ENCODE measurements around the gene CYP17A1.
"Not testable (repeated sequence)": the region's sequence is repeated elsewhere in the genome, so short reads cannot be mapped to it uniquely, and the experiment has no call there.

The CYP17A1 gene

GRCh38 chr10:102834143-102834542, 3.1 kb downstream of the CYP17A1 start:
- no peak for DNase-seq

GRCh38 chr10:102832987-102833386, 4.2 kb downstream of the CYP17A1 start:
- DNase-seq = no peak

- DNase-seq = no peak
Observed at GRCh38 chr10:102832248-102832647, 5.0 kb downstream of the CYP17A1 start.

GRCh38 chr10:102831322-102832071, 5.7 kb downstream of the CYP17A1 start:
- DNase-seq = no peak

- DNase-seq = no peak
Observed at GRCh38 chr10:102827597-102827975, 9.6 kb downstream of the CYP17A1 start.

DNA sequence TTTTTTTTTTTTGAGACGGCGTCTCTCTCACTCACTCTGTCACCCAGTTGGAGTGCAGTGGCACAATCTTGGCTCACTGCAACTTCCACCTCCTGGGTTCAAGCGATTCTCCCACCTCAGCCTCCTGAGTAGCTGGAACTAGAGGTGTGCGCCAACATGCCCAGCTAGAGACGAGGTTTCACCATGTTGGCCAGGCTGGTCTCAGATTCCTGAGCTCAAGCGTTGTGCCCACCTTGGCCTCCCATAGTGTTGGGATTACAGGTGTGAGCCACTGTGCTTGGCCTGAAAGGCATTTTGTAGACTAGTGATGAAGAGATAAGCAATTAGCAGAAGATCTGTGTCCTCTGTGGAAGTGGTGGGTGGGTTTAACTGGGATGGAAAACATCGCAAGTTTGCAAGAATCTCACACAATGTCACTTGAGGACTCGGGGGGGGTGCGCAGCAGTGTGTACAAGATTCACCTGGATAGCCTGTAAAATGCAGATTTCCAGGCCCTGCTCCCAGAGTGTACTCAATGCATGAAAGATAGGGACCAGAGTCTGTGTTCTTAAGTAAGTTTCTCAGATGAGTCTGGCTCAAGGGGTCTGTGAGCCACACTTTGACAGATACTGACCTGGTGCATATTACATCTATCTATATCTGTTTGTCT, 10.9 kb downstream of the CYP17A1 start:
- no peak for DNase-seq

DNA sequence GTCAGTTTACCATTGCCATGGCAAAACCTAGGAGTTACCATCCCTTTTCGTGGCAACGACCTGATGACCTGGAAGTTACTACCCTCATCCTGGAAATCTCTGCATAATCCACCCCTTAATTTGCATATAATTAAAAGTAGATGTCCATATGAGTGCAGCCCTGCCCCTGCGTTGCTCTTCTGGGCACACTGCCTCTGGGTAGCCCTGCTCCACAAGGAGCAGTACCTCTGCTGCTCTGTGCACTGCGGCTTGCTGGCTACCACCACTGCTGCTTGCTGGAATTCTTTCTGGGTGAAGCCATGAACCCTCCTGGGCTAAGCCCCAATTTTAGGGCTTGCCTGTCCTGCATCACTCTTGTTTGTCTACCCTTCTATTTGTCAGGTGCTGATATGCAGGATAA, 12.5 kb downstream of the CYP17A1 start:
- DNase-seq = no peak

- no peak for DNase-seq
Observed at GRCh38 chr10:102822222-102822621, 15.0 kb downstream of the CYP17A1 start.

DNA sequence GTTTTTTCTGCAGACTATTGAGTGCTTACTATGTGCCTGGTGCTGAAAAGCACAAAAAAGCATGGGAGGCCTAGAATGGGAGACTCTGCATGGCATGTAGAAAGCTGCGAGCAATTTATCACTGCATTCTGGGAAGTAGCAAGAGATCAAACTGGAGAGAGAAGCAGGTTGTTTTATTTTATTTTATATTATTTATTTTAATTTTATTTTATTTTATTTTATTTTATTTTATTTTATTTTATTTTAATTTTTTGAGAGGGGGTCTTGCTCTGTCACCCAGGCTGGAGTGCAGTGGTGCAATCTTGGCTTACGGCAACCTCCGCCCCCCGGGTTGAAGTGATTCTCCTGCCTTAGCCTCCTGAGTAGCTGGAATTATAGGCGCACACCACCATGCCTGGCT, 17.2 kb downstream of the CYP17A1 start:
- not testable (repeated sequence) for DNase-seq

GRCh38 chr10:102819054-102819453, 18.2 kb downstream of the CYP17A1 start:
- DNase-seq = no peak

GRCh38 chr10:102817175-102817574, 20.0 kb downstream of the CYP17A1 start:
- DNase-seq = no peak

GRCh38 chr10:102815790-102816549, 21.2 kb downstream of the CYP17A1 start:
- no peak for DNase-seq

DNA sequence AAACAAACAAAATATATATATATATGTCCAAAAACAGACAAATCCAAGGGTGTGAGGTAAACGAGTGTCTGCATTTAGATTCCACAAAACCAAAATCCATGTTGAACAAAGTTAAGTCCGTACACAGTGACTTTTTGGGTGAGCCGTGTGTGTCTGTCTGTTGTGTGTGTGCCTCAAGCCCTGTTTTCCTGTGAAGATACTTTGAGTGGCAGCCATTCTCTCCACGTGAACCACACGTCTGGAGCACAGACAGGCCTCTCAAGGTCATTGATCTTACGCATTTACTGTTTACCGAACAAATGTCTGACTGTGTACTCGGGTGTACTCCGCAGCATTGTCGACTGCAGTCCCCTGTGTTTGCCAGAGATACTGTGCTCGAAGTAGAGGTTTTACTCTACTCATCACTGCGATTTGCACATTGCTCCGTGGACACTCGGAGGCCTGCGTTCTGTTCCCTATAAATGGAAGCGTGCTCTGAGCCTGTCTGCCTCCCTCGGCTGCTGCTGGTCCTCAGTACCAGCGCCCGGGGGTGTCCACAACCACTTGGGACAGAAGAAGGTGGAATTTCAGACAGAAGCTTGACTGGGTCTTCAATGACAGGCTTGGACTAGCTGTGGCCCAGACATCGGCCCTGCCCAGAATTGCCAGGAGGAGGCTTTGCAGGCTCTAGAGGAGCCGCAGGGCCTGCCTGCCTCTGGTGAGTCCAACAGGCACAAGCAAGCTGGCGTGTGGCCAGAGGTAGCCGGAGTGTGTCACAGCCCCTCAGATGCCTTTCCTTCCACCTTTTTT, 22.1 kb downstream of the CYP17A1 start:
- no peak for DNase-seq

GRCh38 chr10:102814453-102814871, 22.8 kb downstream of the CYP17A1 start:
- DNase-seq = no peak

DNA sequence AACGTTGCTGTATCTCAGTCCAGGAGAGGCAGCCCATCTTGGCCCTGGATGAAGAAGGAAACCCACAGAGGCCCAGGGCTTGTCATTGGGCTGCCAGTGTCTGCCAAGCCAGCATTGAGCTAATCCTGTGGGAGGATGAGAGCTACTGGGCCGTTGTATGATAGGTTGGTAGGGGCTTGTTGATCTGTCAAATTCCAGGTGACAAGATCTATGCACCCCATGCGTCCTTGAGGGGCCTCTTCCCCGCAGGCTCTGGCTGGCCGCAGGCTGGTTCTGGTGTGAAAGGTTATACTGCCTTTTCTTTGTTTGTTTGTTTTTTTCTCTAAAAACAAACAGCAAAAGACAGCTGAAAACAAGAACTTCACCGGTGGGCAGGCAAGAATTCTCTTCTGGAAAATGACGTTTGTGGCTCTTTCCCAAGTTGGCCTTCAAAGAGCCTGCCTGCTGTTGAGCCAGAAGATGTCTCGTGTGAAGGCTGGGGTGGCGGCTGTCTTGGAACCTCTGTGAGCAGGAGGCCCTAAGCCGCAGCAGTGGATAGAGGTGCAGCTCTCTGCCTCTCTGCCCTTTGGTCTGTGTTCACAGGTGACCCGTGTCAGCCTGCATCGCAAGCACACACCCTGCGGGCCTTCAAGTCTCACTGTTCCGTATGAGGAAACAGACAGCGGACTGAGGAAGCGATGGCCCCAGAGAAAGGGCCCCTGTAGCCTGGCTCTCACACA, 23.3 kb downstream of the CYP17A1 start:
- DNase-seq = no peak

DNA sequence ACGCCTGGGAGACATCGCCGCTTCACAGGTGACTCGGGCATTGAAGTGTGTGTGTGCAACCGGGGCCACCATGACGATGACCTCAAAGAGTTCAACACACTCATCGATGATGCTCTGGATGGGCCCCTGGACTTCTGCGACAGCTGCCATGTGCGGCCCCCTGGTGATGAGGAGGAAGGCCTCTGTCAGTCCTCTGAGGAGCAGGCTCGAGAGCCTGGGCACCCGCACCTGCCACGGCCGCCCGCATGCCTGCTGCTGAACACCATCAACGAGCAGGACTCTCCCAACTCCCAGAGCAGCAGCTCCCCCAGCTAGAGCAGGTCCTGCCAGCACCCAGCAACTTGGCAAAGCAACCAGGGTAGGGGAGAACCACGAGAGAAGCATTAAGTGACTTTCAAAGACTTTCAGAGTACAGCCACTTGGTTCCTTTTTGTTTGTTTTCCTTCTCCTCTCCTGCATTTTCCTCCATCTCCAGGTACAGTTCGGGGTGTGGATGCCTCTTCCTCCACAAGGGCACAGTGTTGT, 24.1 kb downstream of the CYP17A1 start:
- DNase-seq = no peak

DNA sequence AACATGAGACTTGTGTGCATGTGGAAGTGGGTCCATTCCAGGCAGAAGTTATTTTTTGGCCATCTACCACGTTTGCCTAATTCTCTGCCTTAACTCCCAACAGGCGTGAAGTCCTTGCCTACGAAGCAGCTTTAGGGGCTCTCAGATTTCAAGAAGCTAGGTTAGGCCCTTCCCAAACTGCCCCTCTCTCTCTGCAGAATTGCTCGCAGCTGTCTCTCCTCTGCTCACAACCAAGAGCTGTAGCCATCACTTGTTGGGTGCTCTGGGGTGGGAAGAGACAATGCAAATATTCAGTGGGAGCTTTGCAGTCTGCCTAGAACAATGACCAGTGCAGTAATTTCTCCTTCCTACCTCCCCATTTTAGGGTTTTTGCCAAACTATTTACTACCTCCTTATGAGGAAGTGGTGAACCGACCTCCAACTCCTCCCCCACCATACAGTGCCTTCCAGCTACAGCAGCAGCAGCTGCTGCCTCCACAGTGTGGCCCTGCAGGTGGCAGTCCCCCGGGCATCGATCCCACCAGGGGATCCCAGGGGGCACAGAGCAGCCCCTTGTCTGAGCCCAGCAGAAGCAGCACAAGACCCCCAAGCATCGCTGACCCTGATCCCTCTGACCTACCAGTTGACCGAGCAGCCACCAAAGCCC, 24.9 kb downstream of the CYP17A1 start:
- DNase-seq = no peak

DNA sequence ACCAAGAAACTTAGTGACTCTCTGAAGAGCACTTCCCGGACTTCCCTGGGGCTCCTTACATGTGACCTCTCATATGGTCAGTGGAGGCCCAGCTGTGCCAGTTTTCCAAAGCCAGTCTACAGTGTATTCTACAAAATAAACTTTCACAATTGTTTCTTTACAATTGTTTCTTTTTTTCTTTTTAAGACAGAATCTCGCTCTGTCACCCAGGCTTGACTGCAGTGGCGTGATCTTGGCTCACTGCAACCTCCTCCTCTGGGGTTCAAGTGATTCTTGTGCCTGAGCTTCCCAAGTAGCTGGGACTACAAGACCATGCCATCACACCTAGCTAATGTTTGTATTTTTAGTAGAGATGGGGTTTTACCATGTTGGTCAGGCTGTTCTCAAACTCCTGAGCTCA, 25.9 kb downstream of the CYP17A1 start:
- DNase-seq = no peak

DNA sequence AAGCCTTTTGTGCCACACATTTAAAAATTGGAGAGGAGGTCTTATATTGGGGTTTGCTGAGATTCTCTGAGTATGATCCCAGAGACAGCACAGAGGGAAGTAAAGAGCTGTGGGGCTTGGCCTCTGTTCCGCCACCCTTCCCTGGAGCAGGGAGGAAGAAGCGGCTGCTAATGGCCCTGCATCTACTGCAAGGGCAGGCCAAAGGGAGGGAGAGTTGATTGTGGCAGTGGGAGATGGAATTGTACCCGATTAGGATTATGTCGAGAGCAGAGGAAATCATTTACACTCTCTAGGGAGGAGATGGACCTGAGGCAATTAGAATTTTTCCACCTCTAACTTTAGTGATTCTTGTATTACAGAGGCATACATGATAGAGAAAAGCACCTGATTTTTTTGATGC, 28.8 kb downstream of the CYP17A1 start:
- no peak for DNase-seq

DNA sequence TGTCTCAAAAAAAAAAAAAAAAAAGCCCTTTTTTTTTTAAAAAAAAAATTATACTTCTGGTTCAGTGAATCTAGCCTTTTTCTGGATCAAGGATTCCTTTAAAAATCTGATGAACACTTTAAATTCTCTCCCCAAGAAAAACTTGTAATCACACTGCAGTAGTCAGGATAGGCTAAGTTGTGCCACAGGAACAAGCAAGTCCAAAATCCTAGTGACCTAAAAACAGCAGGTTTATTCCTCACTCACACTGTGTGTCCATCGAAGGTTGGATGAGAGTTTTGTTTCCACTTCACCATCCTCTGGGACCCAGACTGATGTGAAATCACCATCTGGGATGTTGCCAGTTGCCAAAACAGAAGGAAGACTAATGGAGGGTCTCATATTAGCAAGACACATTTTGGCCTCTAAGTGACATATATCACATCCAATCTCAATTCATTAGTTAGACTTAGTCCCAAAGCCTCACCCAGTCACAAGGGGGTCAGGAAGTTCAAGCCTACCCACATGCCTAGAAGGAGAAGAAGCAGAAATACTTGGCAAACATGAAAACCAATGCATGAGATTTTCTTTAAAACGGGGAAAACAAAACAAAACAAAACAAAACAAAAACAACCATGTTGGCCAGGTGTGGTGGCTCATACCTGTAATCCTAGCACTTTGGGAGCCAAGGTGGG, 32.7 kb downstream of the CYP17A1 start:
- DNase-seq = no peak

- peak; percentile 10 for DNase-seq
Observed at GRCh38 chr10:102802920-102803534, 34.2 kb downstream of the CYP17A1 start.

Data from stimulated activated CD4-positive, alpha-beta T cell treated with anti-CD3 and anti-CD28 coated beads, Interleukin-1b, Interleukin-23, amount 100 ng/mL, for 48 hours (primary cell).